Measurements from ENCODE around the gene LRP5.

- TF ChIP-seq POLR2A (IDR thresholded peaks at IDR 0.05; ENCODE audit: low read depth, low read length) (no peak), TAF1 (IDR thresholded peaks at IDR 0.05; ENCODE audit: borderline replicate concordance, low read depth, low read length) (no peak)
Measured at GRCh38 chr11:68295271-68295670, 17.1 kb upstream of the LRP5 start.

Measured in GM12892 (cell line).